Skin of body (tissue), 2 donors: ENCODE measurements around the gene RANBP2. TPM values are rescaled to one million over a fixed set of nuclear protein-coding genes. Genes with fewer than 3 reads are reported as not detected.

Experiments used
- DNase-seq: peaks from one replicate; lab custom pipeline; 2025; lab: John Stamatoyannopoulos, UW
- total RNA-seq: library from RNA; depleted of rRNA; stranded (reverse); fragments of >200 nt; gene quantifications from one replicate; pipeline ENCODE4 v1.2.3, GENCODE V29; 2014

The RANBP2 gene
- total RNA-seq, 1 donor from 2014 or later = 78.4 TPM

DNA sequence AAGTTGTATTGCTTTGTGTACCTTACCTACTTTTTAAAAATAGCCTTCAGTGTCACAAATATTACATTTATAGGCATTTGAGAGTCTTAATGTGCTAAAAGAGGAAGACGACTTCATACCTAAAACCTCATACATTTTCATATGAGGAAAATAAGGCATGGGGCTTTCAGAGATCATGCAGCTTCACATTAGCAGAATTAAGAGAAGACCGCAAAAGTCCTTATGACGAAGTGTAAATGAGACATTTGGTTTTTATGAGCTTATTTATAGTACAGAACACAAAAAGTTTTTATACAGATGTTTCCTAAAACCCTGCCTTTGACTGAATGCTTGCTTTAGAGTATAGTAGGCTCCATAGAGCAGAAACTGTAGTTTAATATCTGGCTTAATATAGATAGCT lies 57.2 kb downstream of the RANBP2 start:
- peak; percentile 13 for DNase-seq

GRCh38 chr2:108778857-108779256 lies 59.6 kb downstream of the RANBP2 start:
- DNase-seq = no peak

DNA sequence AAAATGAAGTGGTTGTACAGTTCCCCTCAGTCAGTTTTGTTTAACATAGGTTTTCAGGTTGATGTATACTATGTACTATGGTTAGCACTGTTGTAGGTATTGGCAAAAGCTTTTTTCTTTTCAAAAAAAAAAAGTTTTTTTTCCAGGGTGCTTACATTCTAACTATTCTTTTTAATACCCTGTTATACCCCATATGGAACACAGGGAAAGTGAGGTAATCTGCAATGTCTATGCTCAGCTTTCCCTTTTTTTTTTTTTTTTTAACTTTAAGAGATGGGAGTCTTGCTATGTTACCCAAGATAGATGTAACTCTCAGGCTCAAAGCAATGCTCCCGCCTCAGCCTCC lies 66.7 kb downstream of the RANBP2 start:
- no peak for DNase-seq

DNA sequence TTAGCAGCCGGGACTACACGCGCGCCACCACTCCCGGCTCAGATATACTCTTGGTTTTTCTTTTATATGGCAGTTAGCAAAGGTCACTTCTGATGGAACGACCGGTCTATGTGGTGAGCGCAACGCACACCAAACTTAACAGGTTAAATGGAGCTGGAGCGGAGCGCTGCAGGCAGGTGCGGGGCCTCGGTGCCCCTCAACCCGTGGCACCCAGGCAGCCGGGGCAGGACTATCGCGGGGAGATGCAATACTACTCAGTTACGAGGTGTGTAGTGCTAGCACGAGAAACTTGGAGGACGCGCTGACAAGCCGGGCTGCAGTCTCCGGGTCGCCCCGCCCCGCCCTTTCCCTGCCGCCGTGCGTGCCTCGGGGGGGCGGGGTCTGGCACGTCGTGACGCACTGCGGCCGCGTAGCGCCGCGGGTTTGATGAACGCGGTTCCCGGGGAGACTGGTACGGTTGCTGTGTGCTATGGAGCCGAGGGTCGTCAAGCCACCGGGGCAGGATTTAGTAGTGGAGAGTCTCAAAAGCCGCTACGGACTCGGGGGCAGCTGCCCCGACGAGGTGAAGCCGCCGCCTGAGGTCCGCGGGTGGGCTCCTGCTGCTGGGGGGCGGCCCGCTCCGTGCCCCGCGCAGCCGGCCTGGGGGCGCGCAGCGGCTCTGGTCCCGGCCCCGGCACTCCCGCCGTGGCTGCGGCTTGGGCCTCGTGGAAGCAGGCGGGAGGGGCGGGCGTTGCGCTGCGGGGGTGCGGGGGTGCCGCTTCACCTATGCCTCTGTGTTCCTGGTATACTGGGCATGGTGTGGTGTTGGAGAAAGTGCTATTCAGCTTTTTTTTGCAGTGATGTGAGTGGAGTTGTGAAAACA lies 67.3 kb downstream of the RANBP2 start, which contains the start of gene CCDC138:
TSS of gene CCDC138 (plus strand) at position 418 of the 862 bp plus-strand sequence. CDS start at position 470, 52 bp downstream.
- peak; percentile 70 for DNase-seq

GRCh38 chr2:108787216-108787541 lies 67.9 kb downstream of the RANBP2 start:
- DNase-seq = no peak

DNA sequence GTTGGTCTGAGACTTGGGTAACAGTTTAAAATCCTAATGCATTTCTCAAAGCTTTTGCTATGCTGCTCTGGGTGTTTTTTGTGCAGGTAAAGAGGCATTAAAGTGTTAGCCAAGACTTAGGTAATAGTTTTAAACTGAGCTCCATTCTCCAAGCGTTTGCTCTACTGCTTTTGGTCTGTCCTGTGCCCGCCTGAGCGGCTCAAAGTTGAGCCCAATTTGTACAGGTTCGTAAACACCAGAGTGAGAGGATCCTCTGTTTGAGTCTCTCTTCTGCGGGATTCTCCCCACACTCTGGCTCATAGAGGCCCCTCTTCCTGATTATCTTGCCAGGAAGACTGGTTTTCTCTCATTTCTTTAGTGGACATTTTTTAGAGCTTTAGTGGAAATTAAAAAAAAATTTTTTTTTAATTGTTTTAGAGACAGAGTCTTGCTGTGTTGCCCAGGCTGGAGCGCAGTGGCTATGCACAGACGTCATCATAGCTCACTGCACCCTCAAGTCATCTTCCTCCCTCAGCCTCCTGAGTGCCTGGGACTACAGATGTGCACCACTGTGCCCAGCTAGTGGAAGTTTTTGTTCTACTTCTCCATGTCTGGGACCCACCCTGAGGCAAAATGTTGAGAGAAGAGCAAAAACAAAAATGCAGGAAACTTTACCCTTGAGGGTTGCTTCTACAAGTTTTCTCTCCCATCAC lies 83.9 kb downstream of the RANBP2 start:
- DNase-seq = no peak

GRCh38 chr2:108805032-108805431 lies 85.8 kb downstream of the RANBP2 start:
- no peak for DNase-seq

DNA sequence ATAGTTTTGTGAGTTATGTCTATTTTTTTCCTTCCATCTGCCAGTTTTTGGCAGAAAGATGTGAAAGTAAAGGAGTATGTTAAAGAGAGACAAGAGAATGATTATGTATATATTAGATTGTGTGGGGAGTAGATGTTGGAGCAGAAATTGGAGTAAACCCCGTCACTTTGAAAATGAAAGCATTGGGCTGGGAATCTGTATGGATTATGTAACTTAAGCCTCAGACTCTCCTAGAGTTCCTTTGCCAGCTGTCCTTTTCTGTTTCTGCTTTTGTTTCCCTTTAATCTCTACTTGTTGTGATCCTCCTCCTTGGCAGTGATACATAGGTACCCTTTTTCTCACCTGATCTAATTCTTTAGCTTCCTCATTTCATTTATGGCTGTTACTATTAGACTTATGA lies 86.5 kb downstream of the RANBP2 start:
- no peak for DNase-seq

GRCh38 chr2:108806371-108807113 lies 87.3 kb downstream of the RANBP2 start:
- no peak for DNase-seq

- no peak for DNase-seq
Measured at GRCh38 chr2:108809936-108810335, 90.7 kb downstream of the RANBP2 start.

GRCh38 chr2:108810993-108811957 lies 92.0 kb downstream of the RANBP2 start:
- no peak for DNase-seq

GRCh38 chr2:108813732-108814131 lies 94.5 kb downstream of the RANBP2 start:
- DNase-seq = no peak

GRCh38 chr2:108820482-108820881 lies 101.2 kb downstream of the RANBP2 start:
- DNase-seq = no peak

- DNase-seq = no peak
Measured at GRCh38 chr2:108823286-108823685, 104.0 kb downstream of the RANBP2 start.

GRCh38 chr2:108824316-108825070 lies 105.2 kb downstream of the RANBP2 start:
- no peak for DNase-seq

DNA sequence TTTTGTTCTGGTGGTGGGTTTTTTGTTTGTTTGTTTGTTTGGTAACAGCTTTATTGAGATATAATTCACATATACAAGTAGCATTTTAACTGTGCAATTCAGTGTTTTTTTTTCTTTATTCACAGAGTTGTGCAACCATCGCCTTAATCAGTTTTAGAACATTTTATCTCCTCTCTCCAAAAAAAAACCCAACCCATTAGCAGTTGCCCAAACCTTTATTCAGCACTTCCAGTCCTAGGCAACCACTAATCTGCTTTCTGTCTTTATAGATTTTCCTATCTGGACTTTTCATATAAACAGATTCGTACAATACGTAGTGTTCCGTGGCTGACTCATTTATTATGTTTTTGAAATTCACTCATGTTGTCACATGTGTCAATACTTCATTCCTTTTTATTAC lies 106.0 kb downstream of the RANBP2 start:
- DNase-seq = no peak

- DNase-seq = no peak
Measured at GRCh38 chr2:108825736-108826135, 106.5 kb downstream of the RANBP2 start.

GRCh38 chr2:108829578-108830310 lies 110.5 kb downstream of the RANBP2 start:
- no peak for DNase-seq

DNA sequence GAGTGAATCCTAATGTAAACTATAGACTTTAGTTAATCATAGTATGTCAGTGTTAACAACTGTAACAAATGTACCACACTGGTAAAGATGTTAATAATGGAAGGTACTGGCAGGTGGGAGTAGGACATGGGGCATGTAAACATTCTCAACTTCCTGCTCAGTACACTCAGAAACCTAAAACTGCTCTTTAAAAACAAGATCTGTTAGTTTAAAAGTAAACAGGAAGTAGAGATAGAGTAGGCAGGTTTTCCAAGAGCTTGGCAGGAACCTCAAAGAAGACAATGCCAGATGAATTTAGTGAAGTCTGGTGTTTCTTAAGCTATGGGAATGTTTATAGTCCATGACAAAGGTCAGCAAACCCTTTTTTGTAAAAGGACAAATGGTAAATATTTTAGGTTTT lies 113.9 kb downstream of the RANBP2 start:
- DNase-seq = no peak

GRCh38 chr2:108834620-108835019 lies 115.3 kb downstream of the RANBP2 start:
- no peak for DNase-seq
